Measurements from ENCODE around the gene SLC18B1.

The SLC18B1 gene

GRCh38 chr6:132736239-132736638, 62.2 kb downstream of the SLC18B1 start:
- DNase-seq, result no peak

GRCh38 chr6:132734694-132735236, 63.7 kb downstream of the SLC18B1 start:
- DNase-seq, result no peak

DNA sequence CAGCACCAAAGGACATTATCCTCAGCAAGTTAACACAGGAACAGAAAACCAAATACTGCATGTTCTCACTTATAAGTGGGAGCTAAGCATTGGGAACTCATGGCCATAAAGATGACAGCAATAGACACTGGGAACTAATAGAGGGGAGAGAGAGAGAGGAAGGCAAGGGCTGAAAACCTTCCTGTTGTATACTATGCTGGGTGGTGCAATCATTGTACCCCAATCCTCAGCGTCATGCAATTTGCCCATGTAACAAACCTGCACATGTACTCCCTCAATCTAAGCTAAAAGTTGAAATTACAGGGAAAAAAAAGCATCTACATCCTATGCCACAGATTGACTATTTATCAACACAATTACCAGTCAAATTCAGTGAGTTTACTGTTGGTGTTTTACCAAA, 64.6 kb downstream of the SLC18B1 start:
- no peak for DNase-seq

DNA sequence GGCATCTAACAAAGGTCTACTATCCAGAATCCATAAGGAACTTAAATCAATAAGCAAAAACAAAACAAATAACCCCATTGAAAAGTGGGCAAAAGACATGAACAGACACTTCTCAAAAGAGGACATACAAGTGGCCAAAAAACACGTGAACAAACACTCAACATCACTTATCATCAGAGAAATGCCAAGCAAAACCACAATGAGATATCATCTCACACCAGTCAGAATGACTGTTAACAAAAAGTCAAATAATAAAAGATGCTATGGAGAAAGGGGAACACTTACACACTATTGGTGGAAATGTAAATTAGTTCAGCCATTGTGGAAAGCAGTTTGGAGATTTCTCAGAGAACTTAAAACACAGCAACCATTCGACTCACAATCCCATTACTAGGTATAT, 65.2 kb downstream of the SLC18B1 start:
- no peak for DNase-seq

DNA sequence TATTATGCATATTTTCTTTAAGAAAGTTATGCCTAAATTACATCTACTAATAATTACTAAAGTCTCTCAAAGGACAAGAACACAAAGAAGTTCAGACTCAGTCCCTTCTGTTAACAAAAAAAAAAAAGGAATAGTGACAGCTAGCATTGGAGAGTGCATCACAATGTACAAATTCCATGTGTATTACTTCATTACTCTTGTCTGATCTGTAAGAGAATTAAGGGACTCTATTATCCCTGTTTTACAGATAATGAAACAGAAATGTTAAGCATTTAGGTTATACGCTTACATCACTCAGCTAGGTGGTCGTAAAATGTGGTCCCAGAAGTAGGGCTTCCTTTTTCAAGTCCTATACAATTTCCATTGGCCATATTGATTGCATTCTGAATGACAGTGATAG, 67.4 kb downstream of the SLC18B1 start:
- DNase-seq, result no peak

DNA sequence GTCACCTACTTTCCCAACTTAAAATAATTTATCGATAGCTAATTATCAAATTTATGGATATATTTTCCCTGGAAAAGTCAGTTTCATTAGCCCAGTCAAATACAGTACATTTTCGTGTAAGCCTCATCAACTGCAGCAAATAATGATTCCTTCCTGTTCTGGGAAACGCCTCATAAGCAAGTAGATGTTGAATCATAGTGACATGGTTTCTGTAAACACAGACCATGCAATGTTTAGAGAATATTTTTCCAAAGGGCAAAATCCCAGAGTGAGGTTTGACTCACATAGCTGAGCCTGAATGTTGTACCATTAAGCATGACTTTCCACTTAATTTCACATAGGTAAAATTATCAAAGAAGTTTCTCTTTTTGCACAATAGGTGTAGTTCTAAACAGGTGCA, 67.9 kb downstream of the SLC18B1 start:
- DNase-seq, result no peak

GRCh38 chr6:132728616-132729015, 69.8 kb downstream of the SLC18B1 start:
- no peak for DNase-seq

- DNase-seq, result no peak
These were observed 71.8 kb downstream of the SLC18B1 start for GRCh38 chr6:132726608-132726975.

GRCh38 chr6:132725947-132726607, 72.4 kb downstream of the SLC18B1 start:
- no peak for DNase-seq

- DNase-seq, result no peak
These were observed 73.0 kb downstream of the SLC18B1 start for GRCh38 chr6:132725471-132725870.

DNA sequence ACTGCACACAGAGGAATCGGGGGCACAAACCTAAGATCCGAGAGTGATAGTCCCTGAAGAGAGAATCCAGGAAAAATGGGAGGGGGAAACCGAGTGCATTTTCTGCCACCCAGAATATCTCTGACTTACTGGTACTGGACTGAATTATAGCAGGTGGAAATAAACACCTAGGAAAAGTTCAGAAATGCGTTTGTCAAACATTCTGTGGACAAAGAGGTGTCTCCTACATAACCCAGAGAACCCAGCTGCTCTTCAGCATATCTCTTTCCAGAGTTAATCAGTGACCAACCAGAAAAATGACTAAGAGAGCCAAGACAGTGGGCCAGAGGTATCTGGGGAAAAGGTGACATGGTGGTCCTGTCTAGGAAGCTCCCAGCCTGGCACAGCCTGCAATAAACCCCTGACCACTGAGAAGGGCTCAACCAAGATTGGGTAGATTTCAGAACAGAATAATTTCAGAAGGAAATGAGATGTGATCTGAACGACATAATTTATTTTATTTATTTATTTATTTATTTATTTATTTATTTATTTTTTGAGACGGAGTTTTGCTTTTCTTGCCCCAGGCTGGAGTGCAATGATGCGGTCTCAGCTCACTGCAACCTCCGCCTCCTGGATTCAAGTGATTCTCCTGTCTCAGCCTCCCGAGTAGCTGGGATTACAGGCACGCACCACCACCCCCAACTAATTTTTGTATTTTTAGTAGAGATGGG, 78.5 kb downstream of the SLC18B1 start:
- no peak for DNase-seq
